ENCODE data around the gene CCDC102A.

DNA sequence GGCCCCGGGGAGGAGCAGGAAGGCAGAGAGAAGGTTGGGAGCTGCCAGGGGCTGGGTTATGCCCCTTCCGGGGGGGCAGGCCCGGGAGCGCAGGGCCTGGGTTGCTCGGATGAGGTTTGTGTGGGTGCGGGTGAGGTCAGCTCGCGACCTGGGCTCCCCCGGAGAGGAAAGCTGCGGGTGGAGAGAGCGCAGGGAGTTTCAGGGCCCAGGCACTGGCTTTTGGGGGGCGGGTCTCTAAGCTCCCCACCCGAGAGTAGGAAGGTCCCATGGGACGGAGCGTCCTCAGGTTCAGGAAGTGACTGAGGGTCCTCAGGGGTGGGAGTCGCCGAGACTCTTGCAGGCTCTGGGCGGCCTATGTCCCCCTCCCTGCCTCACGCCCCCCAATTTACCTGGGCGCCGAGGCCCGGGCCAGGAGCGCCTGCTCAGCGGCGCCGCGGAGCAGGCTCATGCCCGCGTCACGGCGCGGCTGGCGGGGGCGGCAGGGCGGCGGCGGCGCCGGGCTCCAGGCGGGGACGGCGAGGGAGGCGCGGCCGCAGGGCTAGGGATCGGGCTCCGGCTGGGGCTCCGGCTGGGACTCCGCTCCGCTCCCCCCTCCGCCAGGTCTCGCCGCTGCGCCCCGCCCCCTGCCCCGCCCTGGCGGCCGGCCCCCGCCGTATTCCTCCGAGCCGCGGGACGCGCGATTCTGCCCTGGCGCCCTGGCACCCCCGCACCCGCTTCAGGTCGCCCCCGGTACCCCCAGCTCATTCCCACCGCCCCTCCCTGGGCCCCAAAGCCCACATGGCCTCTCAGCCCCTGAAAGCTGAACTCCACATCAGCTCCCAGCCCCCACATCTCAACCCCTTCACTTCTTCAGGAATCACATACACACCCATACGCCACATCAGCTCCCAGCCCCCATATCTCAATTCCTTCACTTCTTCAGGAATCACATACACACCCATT, 50.2 kb downstream of the CCDC102A start, which contains the start of gene DOK4:
- TF ChIP-seq CTCF (IDR thresholded peaks at IDR 0.05; ENCODE audit: extremely low read depth in 1 of 2, insufficient read depth in 1 of 2, low read depth in 1 of 2, low read length in 2 of 2) (no peak), MAX (IDR thresholded peaks at IDR 0.05; ENCODE audit: insufficient read depth, insufficient read length) (no peak), EZH2 (IDR thresholded peaks at IDR 0.05; ENCODE audit: borderline replicate concordance, low read depth, low read length, severe bottlenecking) (no peak), FOS (IDR thresholded peaks at IDR 0.05; ENCODE audit: borderline replicate concordance, insufficient read depth, low read length) (no peak), POLR2A (IDR thresholded peaks at IDR 0.05; ENCODE audit: low read depth, low read length) (no peak), MYC (IDR thresholded peaks at IDR 0.05; ENCODE audit: low read depth, low read length) (no peak)

All from endothelial cell of umbilical vein (primary cell).